GM21528 (cell line): Measurements from ENCODE around the gene DYNC1I2.

Source experiments
- ATAC-seq: cut with Tn5 transposase; IDR thresholded peaks from one replicate; pipeline ENCODE4 v1.9.1; 2021; ENCODE audit warnings: mild to moderate bottlenecking, moderate library complexity; ENCODE audit not compliant: unreplicated experiment, low FRiP score

DYNC1I2 gene

GRCh38 chr2:171687287-171688128 lies at the start of gene DYNC1I2:
DYNC1I2 (plus strand) TSS chr2:171687469; CDS start chr2:171690156, 2,687 bp downstream.
- peak; percentile 87 for ATAC-seq

GRCh38 chr2:171651667-171652415 lies 35.4 kb upstream of the DYNC1I2 start:
- ATAC-seq: no peak

- no peak for ATAC-seq
Measured at GRCh38 chr2:171652416-171652785, 34.9 kb upstream of the DYNC1I2 start.

- no peak for ATAC-seq
Measured at GRCh38 chr2:171655586-171655985, 31.7 kb upstream of the DYNC1I2 start.

- ATAC-seq: no peak
Measured at GRCh38 chr2:171667041-171667440, 20.2 kb upstream of the DYNC1I2 start.

- ATAC-seq: no peak
Measured at GRCh38 chr2:171668183-171668582, 19.1 kb upstream of the DYNC1I2 start.

GRCh38 chr2:171669121-171669520 lies 18.1 kb upstream of the DYNC1I2 start:
- no peak for ATAC-seq

- no peak for ATAC-seq
Measured at GRCh38 chr2:171670655-171671054, 16.6 kb upstream of the DYNC1I2 start.

- no peak for ATAC-seq
Measured at GRCh38 chr2:171671867-171672266, 15.4 kb upstream of the DYNC1I2 start.

- ATAC-seq: no peak
Measured at GRCh38 chr2:171673905-171674304, 13.4 kb upstream of the DYNC1I2 start.

- ATAC-seq: no peak
Measured at GRCh38 chr2:171675810-171676345, 11.4 kb upstream of the DYNC1I2 start.

- ATAC-seq: no peak
Measured at GRCh38 chr2:171678619-171679018, 8.7 kb upstream of the DYNC1I2 start.

- ATAC-seq: peak; percentile 9
Measured at GRCh38 chr2:171688129-171688465, 828 bp downstream of the DYNC1I2 start.

- ATAC-seq: no peak
Measured at GRCh38 chr2:171692331-171692730, 5.1 kb downstream of the DYNC1I2 start.

- no peak for ATAC-seq
Measured at GRCh38 chr2:171702781-171703556, 15.7 kb downstream of the DYNC1I2 start.

- ATAC-seq: no peak
Measured at GRCh38 chr2:171703574-171704347, 16.5 kb downstream of the DYNC1I2 start.

- ATAC-seq: no peak
Measured at GRCh38 chr2:171706152-171706803, 19.0 kb downstream of the DYNC1I2 start.

GRCh38 chr2:171707752-171708151 lies 20.5 kb downstream of the DYNC1I2 start:
- ATAC-seq: no peak

- ATAC-seq: no peak
Measured at GRCh38 chr2:171709011-171709685, 21.9 kb downstream of the DYNC1I2 start.
